ENCODE data around the gene BBOX1.

GRCh38 chr11:27028561-27028965, 12.1 kb upstream of the BBOX1 start:
- TF ChIP-seq CTCF (conservative IDR thresholded peaks at IDR 0.05; ENCODE audit: low read depth, low read length) (no peak), EZH2 (IDR thresholded peaks at IDR 0.05; ENCODE audit: borderline replicate concordance, low read depth, low read length, poor library complexity, severe bottlenecking) (no peak)

Data from A673 (cell line).